ENCODE data around the gene DSG1.

DSG1 gene

DNA sequence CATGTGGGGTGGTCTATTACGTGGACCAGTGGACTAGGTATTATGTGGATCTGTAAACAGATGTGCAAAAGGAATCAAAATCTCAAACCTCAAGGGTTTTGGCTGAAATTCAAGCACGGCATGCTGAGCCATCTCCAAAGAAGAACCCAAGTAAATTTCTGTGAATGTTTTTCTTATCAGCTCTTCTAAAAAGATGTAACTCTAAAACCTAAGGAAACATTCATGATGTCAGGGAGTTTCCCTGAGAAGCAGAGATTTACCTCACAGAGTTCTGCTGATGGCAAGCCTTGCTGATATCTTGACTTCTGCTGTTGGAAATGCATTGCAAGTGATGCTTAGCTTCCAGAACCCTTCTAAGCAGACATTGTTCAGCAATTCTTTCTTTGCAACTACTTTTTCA lies 80.2 kb downstream of the DSG1 start:
- Histone ChIP-seq H2AK5ac (ENCODE audit: low read depth, low read length) (no peak overlapping the region), H3K4me2 (ENCODE audit: insufficient read depth, low read length, poor library complexity, severe bottlenecking) (no peak overlapping the region), H2BK12ac (ENCODE audit: low read length) (no peak overlapping the region), H3K27me3 (ENCODE audit: control insufficient read depth in 3 of 3, insufficient read depth in 3 of 3, low read depth in 1 of 3, low read length in 3 of 3) (no peaks in the 10 kb centered on the region), H2AFZ (ENCODE audit: low read length) (no peak overlapping the region), H3K79me1 (ENCODE audit: low read depth, low read length) (no peaks in the 10 kb centered on the region), H3K4me1 (ENCODE audit: control insufficient read depth in 2 of 2, insufficient read depth in 1 of 2, low read depth in 1 of 2, low read length in 2 of 2) (no peaks in the 10 kb centered on the region), H3K4me3 (ENCODE audit: low read length in 2 of 2) (no peak overlapping the region), H2BK5ac (ENCODE audit: low read length) (no peak overlapping the region), H3K23ac (ENCODE audit: low read depth, low read length, poor library complexity) (no peak overlapping the region), H3K9ac (ENCODE audit: low read depth, low read length, poor library complexity) (no peak overlapping the region), H3K9me3 (replicated peaks in 1 of 2; ENCODE audit: control insufficient read depth in 2 of 2, insufficient read depth in 1 of 2, low read depth in 1 of 2, low read length in 2 of 2) (no peaks in the 10 kb centered on the region), H2BK120ac (ENCODE audit: low read depth, low read length) (no peak overlapping the region), H4K91ac (ENCODE audit: low read depth, low read length, poor library complexity) (no peak overlapping the region), H3K18ac (ENCODE audit: low read length) (no peak overlapping the region), H3K36me3 (replicated peaks in 1 of 2; ENCODE audit: control insufficient read depth in 2 of 2, insufficient read depth in 2 of 2, low read length in 2 of 2) (no peaks in the 10 kb centered on the region), H4K8ac (ENCODE audit: low read depth, low read length) (no peak overlapping the region), H3K4ac (ENCODE audit: low read length) (no peak overlapping the region), H3K27ac (replicated peaks; ENCODE audit: low read length) (no peak overlapping the region), H2BK15ac (ENCODE audit: low read length) (no peak overlapping the region), H3K14ac (ENCODE audit: low read length) (no peak overlapping the region)
- DNase-seq (ENCODE audit: low spot score), result no peak
- WGBS, 2 donors (ENCODE audit: extremely low coverage in 2 of 2, insufficient read length in 2 of 2, insufficient replicate concordance in 1 of 2), result no CpG with 5 or more reads among the region's 2 CpGs

DNA sequence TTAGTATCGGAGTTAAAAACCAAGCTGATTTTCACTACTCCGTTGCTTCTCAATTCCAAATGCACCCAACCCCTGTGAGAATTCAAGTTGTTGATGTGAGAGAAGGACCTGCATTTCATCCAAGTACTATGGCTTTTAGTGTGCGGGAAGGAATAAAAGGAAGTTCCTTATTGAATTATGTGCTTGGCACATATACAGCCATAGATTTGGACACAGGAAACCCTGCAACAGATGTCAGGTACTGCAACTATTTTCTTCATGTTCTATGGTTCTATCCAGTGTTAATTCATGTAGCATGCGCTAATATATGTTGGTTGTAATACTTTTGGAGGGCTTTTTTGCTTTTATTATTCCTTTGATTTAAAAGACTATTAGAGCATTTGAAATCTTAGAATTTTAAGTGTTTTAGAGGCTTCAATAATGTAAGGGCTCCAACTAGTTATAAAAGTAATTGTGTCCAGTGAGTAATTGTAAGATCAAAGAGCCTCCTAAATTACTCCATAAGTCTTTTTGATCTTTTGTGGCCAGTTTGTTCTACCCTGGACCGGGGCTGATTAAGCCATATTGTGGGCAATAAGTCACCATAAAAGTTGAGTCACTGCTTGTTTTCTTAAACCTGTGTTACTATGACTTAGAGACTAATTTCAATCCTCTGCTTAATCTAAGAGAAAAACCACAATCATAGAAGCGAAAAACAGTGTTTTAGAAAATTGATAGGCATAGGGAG lies 81.5 kb downstream of the DSG1 start:
- Histone ChIP-seq H3K14ac (ENCODE audit: low read length) (no peak overlapping the region), H2AK5ac (ENCODE audit: low read depth, low read length) (no peak overlapping the region), H3K4me3 (ENCODE audit: low read length in 2 of 2) (no peak overlapping the region), H3K4me2 (ENCODE audit: insufficient read depth, low read length, poor library complexity, severe bottlenecking) (no peak overlapping the region), H4K91ac (ENCODE audit: low read depth, low read length, poor library complexity) (no peak overlapping the region), H4K8ac (ENCODE audit: low read depth, low read length) (no peak overlapping the region), H2BK15ac (ENCODE audit: low read length) (no peak overlapping the region), H3K4ac (ENCODE audit: low read length) (no peak overlapping the region), H2BK12ac (ENCODE audit: low read length) (no peak overlapping the region), H3K79me1 (ENCODE audit: low read depth, low read length) (no peaks in the 10 kb centered on the region), H3K18ac (ENCODE audit: low read length) (no peak overlapping the region), H3K23ac (ENCODE audit: low read depth, low read length, poor library complexity) (no peak overlapping the region), H3K9ac (ENCODE audit: low read depth, low read length, poor library complexity) (no peak overlapping the region), H2AFZ (ENCODE audit: low read length) (no peak overlapping the region), H3K4me1 (ENCODE audit: control insufficient read depth in 2 of 2, insufficient read depth in 1 of 2, low read depth in 1 of 2, low read length in 2 of 2) (no peaks in the 10 kb centered on the region), H3K9me3 (replicated peaks in 1 of 2; ENCODE audit: control insufficient read depth in 2 of 2, insufficient read depth in 1 of 2, low read depth in 1 of 2, low read length in 2 of 2) (no peaks in the 10 kb centered on the region), H2BK120ac (ENCODE audit: low read depth, low read length) (no peak overlapping the region), H3K27ac (replicated peaks; ENCODE audit: low read length) (no peak overlapping the region), H3K36me3 (replicated peaks in 1 of 2; ENCODE audit: control insufficient read depth in 2 of 2, insufficient read depth in 2 of 2, low read length in 2 of 2) (no peaks in the 10 kb centered on the region), H3K27me3 (ENCODE audit: control insufficient read depth in 3 of 3, insufficient read depth in 3 of 3, low read depth in 1 of 3, low read length in 3 of 3) (no peaks in the 10 kb centered on the region), H2BK5ac (ENCODE audit: low read length) (no peak overlapping the region)
- no CpG with 5 or more reads among the region's 6 CpGs for WGBS, 2 donors (ENCODE audit: extremely low coverage in 2 of 2, insufficient read length in 2 of 2, insufficient replicate concordance in 1 of 2)
- no peak for DNase-seq (ENCODE audit: low spot score)

- Histone ChIP-seq H3K23ac (ENCODE audit: low read depth, low read length, poor library complexity) (no peak overlapping the region), H2BK5ac (ENCODE audit: low read length) (no peak overlapping the region), H2AFZ (ENCODE audit: low read length) (no peak overlapping the region), H4K91ac (ENCODE audit: low read depth, low read length, poor library complexity) (no peak overlapping the region), H3K79me1 (ENCODE audit: low read depth, low read length) (no peaks in the 10 kb centered on the region), H2BK12ac (ENCODE audit: low read length) (no peak overlapping the region), H3K9ac (ENCODE audit: low read depth, low read length, poor library complexity) (no peak overlapping the region), H3K18ac (ENCODE audit: low read length) (no peak overlapping the region), H3K27ac (replicated peaks; ENCODE audit: low read length) (no peak overlapping the region), H3K4me2 (ENCODE audit: insufficient read depth, low read length, poor library complexity, severe bottlenecking) (no peak overlapping the region), H3K27me3 (ENCODE audit: control insufficient read depth in 3 of 3, insufficient read depth in 3 of 3, low read depth in 1 of 3, low read length in 3 of 3) (no peaks in the 10 kb centered on the region), H3K4me1 (ENCODE audit: control insufficient read depth in 2 of 2, insufficient read depth in 1 of 2, low read depth in 1 of 2, low read length in 2 of 2) (no peaks in the 10 kb centered on the region), H3K9me3 (replicated peaks in 1 of 2; ENCODE audit: control insufficient read depth in 2 of 2, insufficient read depth in 1 of 2, low read depth in 1 of 2, low read length in 2 of 2) (no peaks in the 10 kb centered on the region), H2BK120ac (ENCODE audit: low read depth, low read length) (no peak overlapping the region), H3K36me3 (replicated peaks in 1 of 2; ENCODE audit: control insufficient read depth in 2 of 2, insufficient read depth in 2 of 2, low read length in 2 of 2) (no peaks in the 10 kb centered on the region), H2AK5ac (ENCODE audit: low read depth, low read length) (no peak overlapping the region), H4K8ac (ENCODE audit: low read depth, low read length) (no peak overlapping the region), H3K14ac (ENCODE audit: low read length) (no peak overlapping the region), H3K4me3 (ENCODE audit: low read length in 2 of 2) (no peak overlapping the region), H2BK15ac (ENCODE audit: low read length) (no peak overlapping the region), H3K4ac (ENCODE audit: low read length) (no peak overlapping the region)
- WGBS, 2 donors (ENCODE audit: extremely low coverage in 2 of 2, insufficient read length in 2 of 2, insufficient replicate concordance in 1 of 2), result no CpG with 5 or more reads among the region's 6 CpGs
- no peak for DNase-seq (ENCODE audit: low spot score)
Observed at GRCh38 chr18:31401156-31402025, 83.4 kb downstream of the DSG1 start.

DNA sequence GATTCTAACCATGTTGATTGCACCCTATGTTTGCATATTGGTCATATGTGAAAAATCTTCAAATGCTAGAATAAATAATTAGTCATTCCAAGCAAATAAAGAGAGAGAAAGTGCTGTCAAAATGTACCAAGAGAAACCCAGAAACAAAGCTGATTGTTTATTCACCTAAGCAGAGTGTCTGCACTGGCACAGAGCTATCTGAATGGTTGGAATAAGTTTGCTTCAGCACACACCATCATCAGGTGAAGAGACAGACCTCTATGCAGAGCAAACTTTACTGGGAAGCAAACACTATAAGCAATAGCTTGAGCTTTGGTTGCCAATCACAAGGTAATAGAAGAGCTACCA lies 84.0 kb downstream of the DSG1 start:
- Histone ChIP-seq H3K4me1 (ENCODE audit: control insufficient read depth in 2 of 2, insufficient read depth in 1 of 2, low read depth in 1 of 2, low read length in 2 of 2) (no peaks in the 10 kb centered on the region), H3K27me3 (ENCODE audit: control insufficient read depth in 3 of 3, insufficient read depth in 3 of 3, low read depth in 1 of 3, low read length in 3 of 3) (no peaks in the 10 kb centered on the region), H3K14ac (ENCODE audit: low read length) (no peak overlapping the region), H3K4me2 (ENCODE audit: insufficient read depth, low read length, poor library complexity, severe bottlenecking) (no peak overlapping the region), H3K9me3 (replicated peaks in 1 of 2; ENCODE audit: control insufficient read depth in 2 of 2, insufficient read depth in 1 of 2, low read depth in 1 of 2, low read length in 2 of 2) (no peaks in the 10 kb centered on the region), H3K79me1 (ENCODE audit: low read depth, low read length) (no peaks in the 10 kb centered on the region), H2AK5ac (ENCODE audit: low read depth, low read length) (no peak overlapping the region), H2BK12ac (ENCODE audit: low read length) (no peak overlapping the region), H2BK5ac (ENCODE audit: low read length) (no peak overlapping the region), H3K18ac (ENCODE audit: low read length) (no peak overlapping the region), H3K4ac (ENCODE audit: low read length) (no peak overlapping the region), H3K9ac (ENCODE audit: low read depth, low read length, poor library complexity) (no peak overlapping the region), H2AFZ (ENCODE audit: low read length) (no peak overlapping the region), H3K36me3 (replicated peaks in 1 of 2; ENCODE audit: control insufficient read depth in 2 of 2, insufficient read depth in 2 of 2, low read length in 2 of 2) (no peaks in the 10 kb centered on the region), H4K91ac (ENCODE audit: low read depth, low read length, poor library complexity) (no peak overlapping the region), H4K8ac (ENCODE audit: low read depth, low read length) (no peak overlapping the region), H3K23ac (ENCODE audit: low read depth, low read length, poor library complexity) (no peak overlapping the region), H2BK15ac (ENCODE audit: low read length) (no peak overlapping the region), H3K27ac (replicated peaks; ENCODE audit: low read length) (no peak overlapping the region), H3K4me3 (ENCODE audit: low read length in 2 of 2) (no peak overlapping the region), H2BK120ac (ENCODE audit: low read depth, low read length) (no peak overlapping the region)
- DNase-seq (ENCODE audit: low spot score), result no peak
